ENCODE data around the gene CEP20.

Gene CEP20

GRCh38 chr16:15827709-15828343 lies 60.6 kb downstream of the CEP20 start:
- DNase-seq = no peak

GRCh38 chr16:15827299-15827698 lies 61.1 kb downstream of the CEP20 start:
- no peak for DNase-seq

GRCh38 chr16:15825750-15826305 lies 62.6 kb downstream of the CEP20 start:
- no peak for DNase-seq

DNA sequence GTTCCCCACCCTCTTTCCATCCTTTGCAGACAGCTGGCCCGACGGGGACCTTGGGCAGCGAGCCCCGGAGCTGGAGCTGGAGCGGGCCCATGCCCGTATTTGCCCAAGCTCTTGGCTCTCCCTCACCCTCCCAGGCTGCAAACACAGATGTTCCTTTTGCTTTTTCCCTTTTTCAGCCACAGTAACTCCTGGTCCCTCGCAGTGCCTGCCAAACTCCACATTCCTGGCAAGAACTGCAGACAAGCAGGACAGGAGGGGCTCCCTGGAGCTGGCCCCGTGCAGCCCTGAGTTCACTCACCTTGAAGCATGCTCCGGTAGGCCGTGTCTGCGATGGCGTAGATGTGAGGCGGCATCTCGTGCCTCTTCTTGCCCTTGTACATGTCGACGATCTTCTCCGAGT lies 65.4 kb downstream of the CEP20 start:
- DNase-seq = no peak

GRCh38 chr16:15820837-15821236 lies 67.6 kb downstream of the CEP20 start:
- DNase-seq = no peak

GRCh38 chr16:15819046-15819445 lies 69.4 kb downstream of the CEP20 start:
- DNase-seq = no peak

DNA sequence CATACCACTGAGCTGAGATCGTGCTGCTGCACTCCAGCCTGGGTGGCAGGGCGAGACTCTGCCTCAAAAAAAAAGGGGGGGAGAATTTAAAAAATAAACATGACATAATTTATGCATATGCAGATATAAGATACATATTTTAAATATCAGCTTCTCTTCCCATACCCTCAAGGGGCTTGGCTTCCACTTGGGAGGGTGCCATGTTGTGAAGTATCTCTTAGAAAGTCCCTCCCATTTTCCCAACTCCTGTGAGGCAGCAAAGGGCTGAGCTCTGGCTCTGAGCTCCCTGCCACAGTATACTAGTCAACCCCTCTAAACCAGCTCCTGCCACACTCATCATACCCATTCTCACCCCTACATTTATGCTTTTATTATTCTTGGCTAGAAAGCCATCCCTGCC lies 71.0 kb downstream of the CEP20 start:
- no peak for DNase-seq

GRCh38 chr16:15816228-15816627 lies 72.2 kb downstream of the CEP20 start:
- DNase-seq = no peak
